HepG2 (cell line): ENCODE results near the gene MAP3K9. TPM values are rescaled to one million over a fixed set of nuclear protein-coding genes. Genes with fewer than 3 reads are reported as not detected.

ENCODE experiments used
- AGO2 ChIP-seq: fragments of 200-400 bp; formaldehyde crosslinking; optimal IDR thresholded peaks from 2 replicates; pipeline ENCODE3; 2017; ENCODE audit warnings: mild to moderate bottlenecking, low read depth, low read length, moderate library complexity
- DMTF1 ChIP-seq: sonication (generic); formaldehyde crosslinking; IDR thresholded peaks from 2 replicates; pipeline ENCODE4 v1.4.0; 2020; ENCODE audit warnings: mild to moderate bottlenecking, missing genetic modification reagents
- HHEX ChIP-seq: IDR thresholded peaks from 2 replicates; pipeline ENCODE4 v1.6.1; 2016; ENCODE audit warnings: control low read depth
- HMGA1 ChIP-seq: sonication (generic); formaldehyde crosslinking; conservative IDR thresholded peaks from 2 replicates; pipeline ENCODE4 v1.4.0; 2020; ENCODE audit warnings: missing genetic modification reagents
- MXI1 ChIP-seq: IDR thresholded peaks from 3 replicates; pipeline ENCODE4 v1.6.1; 2012; ENCODE audit warnings: low read depth, low read length, inconsistent platforms, borderline replicate concordance
- NPAS2 ChIP-seq: sonication (generic); formaldehyde crosslinking; IDR thresholded peaks from 2 replicates; pipeline ENCODE4 v1.8.0; 2022; ENCODE audit warnings: mild to moderate bottlenecking, missing genetic modification reagents, borderline replicate concordance
- PITX1 ChIP-seq: sonication (generic); formaldehyde crosslinking; IDR thresholded peaks from 2 replicates; pipeline ENCODE4 v1.5.1; 2020; ENCODE audit warnings: mild to moderate bottlenecking, missing genetic modification reagents
- SOX13 ChIP-seq, 3 experiments: fragments of 450-650 bp in 1 of 3; sonication (generic) in 1 of 3; formaldehyde crosslinking in 1 of 3; IDR thresholded peaks in 2 of 3; conservative IDR thresholded peaks in 1 of 3; 2 replicates each; pipeline versions ENCODE4 v1.5.0 to v1.6.1; 2016 to 2020; ENCODE audit warnings: antibody characterized with exemption in 1 of 3, mild to moderate bottlenecking in 1 of 3, missing compliant biosample characterization in 1 of 3, missing genetic modification reagents in 1 of 3, moderate library complexity in 1 of 3
- ZMYM4 ChIP-seq: sonication (generic); formaldehyde crosslinking; IDR thresholded peaks from 2 replicates; pipeline ENCODE4 v1.8.1; 2023; ENCODE audit warnings: mild to moderate bottlenecking, missing genetic modification reagents
- ZNF207 ChIP-seq: fragments of 450-650 bp; IDR thresholded peaks from 2 replicates; pipeline ENCODE4 v1.6.1; 2016; ENCODE audit warnings: antibody characterized with exemption, borderline replicate concordance
- ZNF225 ChIP-seq: sonication (generic); formaldehyde crosslinking; IDR thresholded peaks from 2 replicates; pipeline ENCODE4 v1.4.0; 2020; ENCODE audit warnings: mild to moderate bottlenecking, missing genetic modification reagents
- ZNF234 ChIP-seq: sonication (generic); formaldehyde crosslinking; conservative IDR thresholded peaks from 2 replicates; pipeline ENCODE4 v1.5.1; 2020; ENCODE audit warnings: mild to moderate bottlenecking, missing genetic modification reagents
- ZNF407 ChIP-seq: sonication (generic); formaldehyde crosslinking; IDR thresholded peaks from one replicate; pipeline ENCODE4 v1.5.1; 2020; ENCODE audit warnings: mild to moderate bottlenecking, missing genetic modification reagents; ENCODE audit errors: not compliant biosample characterization
- ZNF549 ChIP-seq: sonication (generic); formaldehyde crosslinking; IDR thresholded peaks from 2 replicates; pipeline ENCODE4 v1.5.0; 2020; ENCODE audit warnings: missing genetic modification reagents
- ZNF737 ChIP-seq: sonication (generic); formaldehyde crosslinking; IDR thresholded peaks from 2 replicates; pipeline ENCODE4 v1.5.0; 2020; ENCODE audit warnings: missing genetic modification reagents, mild to moderate bottlenecking, borderline replicate concordance
- polyA plus RNA-seq, 8 experiments: library from polyadenylated mRNA; depleted of rRNA in 3 of 8; stranded (reverse) in 7 of 8; unstranded in 1 of 8; fragments of >200 nt; fragmentation: Illumina TruSeq in 4 of 8; extraction: Trizol in 4 of 8; gene quantifications; 2 replicates each; pipeline versions ENCODE4 v1.2.1 to v1.2.3, GENCODE V29; 2011 to 2016; ENCODE audit warnings: low read depth in 4 of 8, missing spikeins in 1 of 8, mixed read lengths in 1 of 8; ENCODE audit not compliant: insufficient read depth in 1 of 8
- total RNA-seq, 5 experiments: library from RNA; depleted of rRNA; stranded (reverse); fragments of >200 nt; fragmentation: Illumina TruSeq; extraction: Trizol; gene quantifications; 2 replicates each; pipeline ENCODE4 v1.2.3, GENCODE V29; 2016; ENCODE audit warnings: low read depth in 1 of 5
- TF ChIP-seq, protein P1 (sequence below): IDR thresholded peaks from 2 replicates; pipeline ENCODE4 v1.6.1; 2016; ENCODE audit warnings: mild to moderate bottlenecking

Gene MAP3K9
- total and polyA plus RNA-seq, 2 of the 13 experiments (the other 11 are each of a cell fraction or from before 2014, with no cell fraction given): 4.3 to 4.5 TPM

GRCh38 chr14:70809225-70810219 is at the start of gene MAP3K9 (continued):
- TF ChIP-seq DMTF1 (CRISPR knock-in tag): no peak
- TF ChIP-seq ZNF407: no peak
- TF ChIP-seq SOX13 (IDR thresholded peaks at IDR 0.05): no peak
- no peak for TF ChIP-seq SOX13 (CRISPR knock-in tag; conservative IDR thresholded peaks at IDR 0.05 in 1 of 2, IDR thresholded peaks at IDR 0.05 in 1 of 2)
- 0 out of 2 replicates have a peak, but pooled peaks have one; percentile 8 for TF ChIP-seq ZMYM4
- no peak for TF ChIP-seq ZNF234 (CRISPR knock-in tag)
- no peak for TF ChIP-seq NPAS2
- no peak for TF ChIP-seq HMGA1 (CRISPR knock-in tag)
- TF ChIP-seq ZNF737 (CRISPR knock-in tag): no peak
- TF ChIP-seq PITX1 (CRISPR knock-in tag): peak; percentile 45; the same call in 1 of the 2 replicates
- peak; percentile 18 for TF ChIP-seq AGO2
- TF ChIP-seq HHEX (CRISPR knock-in tag): no peak
- no peak for TF ChIP-seq ZNF207
- peak; percentile 59; the same call in 1 of the 3 replicates for TF ChIP-seq MXI1
- no peak for TF ChIP-seq ZNF225 (CRISPR knock-in tag)
- TF ChIP-seq ZNF549 (CRISPR knock-in tag): no peak
- TF ChIP-seq, protein P1, sequence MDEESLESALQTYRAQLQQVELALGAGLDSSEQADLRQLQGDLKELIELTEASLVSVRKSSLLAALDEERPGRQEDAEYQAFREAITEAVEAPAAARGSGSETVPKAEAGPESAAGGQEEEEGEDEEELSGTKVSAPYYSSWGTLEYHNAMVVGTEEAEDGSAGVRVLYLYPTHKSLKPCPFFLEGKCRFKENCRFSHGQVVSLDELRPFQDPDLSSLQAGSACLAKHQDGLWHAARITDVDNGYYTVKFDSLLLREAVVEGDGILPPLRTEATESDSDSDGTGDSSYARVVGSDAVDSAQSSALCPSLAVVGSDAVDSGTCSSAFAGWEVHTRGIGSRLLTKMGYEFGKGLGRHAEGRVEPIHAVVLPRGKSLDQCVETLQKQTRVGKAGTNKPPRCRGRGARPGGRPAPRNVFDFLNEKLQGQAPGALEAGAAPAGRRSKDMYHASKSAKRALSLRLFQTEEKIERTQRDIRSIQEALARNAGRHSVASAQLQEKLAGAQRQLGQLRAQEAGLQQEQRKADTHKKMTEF (CRISPR knock-in tag): no peak
